Tibial nerve (tissue), 4 donors: ENCODE results near the gene SMPD4.
"Not testable (repeated sequence)": the region's sequence is repeated elsewhere in the genome, so short reads cannot be mapped to it uniquely, and the experiment has no call there.

ENCODE experiments used
- EP300 ChIP-seq, 2 donors: sonication (generic); formaldehyde crosslinking; IDR thresholded peaks; one replicate each; pipeline ENCODE4 v1.6.1; 2017; ENCODE audit warnings: antibody characterized with exemption in 2 of 2, mild to moderate bottlenecking in 1 of 2
- POLR2A ChIP-seq, 2 donors: fragments of 450-650 bp; IDR thresholded peaks; one replicate each; pipeline ENCODE4 v1.6.1; 2017; ENCODE audit warnings: antibody characterized with exemption in 2 of 2, mild to moderate bottlenecking in 2 of 2, moderate library complexity in 2 of 2
- TF ChIP-seq, protein P1 (sequence below), 5 experiments: fragments of 200-600 bp in 3 of 5; fragments of 450-650 bp in 2 of 5; sonication (generic) in 3 of 5; IDR thresholded peaks; one replicate each; pipeline ENCODE4 v1.5.1; 2016 to 2019; ENCODE audit warnings: antibody characterized with exemption in 5 of 5, mild to moderate bottlenecking in 3 of 5, moderate library complexity in 2 of 5

DNA sequence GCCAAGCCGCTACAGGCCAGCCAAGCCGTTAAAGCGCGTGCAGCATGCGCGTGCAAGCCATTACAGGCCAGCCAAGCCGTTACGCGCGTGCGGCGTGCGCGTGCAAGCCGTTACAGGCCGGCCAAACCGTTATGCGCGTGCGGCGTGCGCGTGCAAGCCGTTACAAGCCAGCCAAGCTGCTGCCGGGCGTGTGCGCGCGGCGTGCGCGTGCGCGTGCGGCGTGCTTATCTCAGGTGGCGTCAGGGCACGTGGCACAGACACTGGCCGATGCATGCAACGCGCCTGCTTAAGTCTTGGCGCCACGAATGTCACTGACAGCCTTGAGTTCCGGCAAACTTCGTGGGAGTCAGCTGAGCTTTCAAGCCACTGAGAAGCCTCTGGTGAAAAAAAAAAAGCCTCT is 60.5 kb downstream of the SMPD4 start:
- TF ChIP-seq, protein P1, sequence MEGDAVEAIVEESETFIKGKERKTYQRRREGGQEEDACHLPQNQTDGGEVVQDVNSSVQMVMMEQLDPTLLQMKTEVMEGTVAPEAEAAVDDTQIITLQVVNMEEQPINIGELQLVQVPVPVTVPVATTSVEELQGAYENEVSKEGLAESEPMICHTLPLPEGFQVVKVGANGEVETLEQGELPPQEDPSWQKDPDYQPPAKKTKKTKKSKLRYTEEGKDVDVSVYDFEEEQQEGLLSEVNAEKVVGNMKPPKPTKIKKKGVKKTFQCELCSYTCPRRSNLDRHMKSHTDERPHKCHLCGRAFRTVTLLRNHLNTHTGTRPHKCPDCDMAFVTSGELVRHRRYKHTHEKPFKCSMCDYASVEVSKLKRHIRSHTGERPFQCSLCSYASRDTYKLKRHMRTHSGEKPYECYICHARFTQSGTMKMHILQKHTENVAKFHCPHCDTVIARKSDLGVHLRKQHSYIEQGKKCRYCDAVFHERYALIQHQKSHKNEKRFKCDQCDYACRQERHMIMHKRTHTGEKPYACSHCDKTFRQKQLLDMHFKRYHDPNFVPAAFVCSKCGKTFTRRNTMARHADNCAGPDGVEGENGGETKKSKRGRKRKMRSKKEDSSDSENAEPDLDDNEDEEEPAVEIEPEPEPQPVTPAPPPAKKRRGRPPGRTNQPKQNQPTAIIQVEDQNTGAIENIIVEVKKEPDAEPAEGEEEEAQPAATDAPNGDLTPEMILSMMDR (IDR thresholded peaks at IDR 0.05): not testable (repeated sequence)
- not testable (repeated sequence) for TF ChIP-seq POLR2A, EP300 (IDR thresholded peaks at IDR 0.05)
